Large intestine (tissue), 3 donors: Measurements from ENCODE around the gene AGAP1. TPM values are rescaled to one million over a fixed set of nuclear protein-coding genes. Genes with fewer than 3 reads are reported as not detected.
"Not testable (repeated sequence)": the region's sequence is repeated elsewhere in the genome, so short reads cannot be mapped to it uniquely, and the experiment has no call there.

Experiments used
- DNase-seq, 2 donors: peaks; one replicate each; pipeline versions ENCODE4 v3.0.0 to v3.0.0-alpha.2; 2013
- H3K27ac ChIP-seq: one replicate; pipeline ENCODE4 v1.5.1; 2013; ENCODE audit warnings: low read length
- H3K27me3 ChIP-seq: 2 replicates; pipeline ENCODE4 v1.6.1; 2013; ENCODE audit warnings: low read length; ENCODE audit not compliant: control insufficient read depth, insufficient read depth
- H3K36me3 ChIP-seq: 2 replicates; pipeline ENCODE4 v1.6.1; 2013; ENCODE audit warnings: low read length; ENCODE audit not compliant: control insufficient read depth, insufficient read depth
- H3K4me1 ChIP-seq: one replicate; pipeline ENCODE4 v1.6.1; 2013; ENCODE audit warnings: low read length; ENCODE audit not compliant: control insufficient read depth, insufficient read depth
- H3K4me3 ChIP-seq: one replicate; pipeline ENCODE4 v1.5.1; 2013; ENCODE audit warnings: low read length
- H3K9me3 ChIP-seq: one replicate; pipeline ENCODE4 v1.6.1; 2013; ENCODE audit warnings: mild to moderate bottlenecking, low read depth, low read length, moderate library complexity; ENCODE audit not compliant: control insufficient read depth
- WGBS: methylation state at CpG from one replicate; pipeline ENCODE4 v1.1.5; 2013; ENCODE audit warnings: low lambda C conversion rate; ENCODE audit not compliant: insufficient coverage; 5-methylcytosine and 5-hydroxymethylcytosine counted together
- polyA plus RNA-seq: library from polyadenylated mRNA; unstranded; fragments of 120-200 nt; gene quantifications from one replicate; pipeline ENCODE4 v1.2.1, GENCODE V29; 2013

AGAP1 gene
- polyA plus RNA-seq, 1 donor, result 18.0 TPM

- H3K4me3 ChIP-seq, result no peak overlapping the region
- H3K27ac ChIP-seq, result no peak overlapping the region
- no peaks in the 10 kb centered on the region for H3K27me3 ChIP-seq
- DNase-seq, result no peak
- peaks cover 3% of the 10 kb centered on the region for H3K36me3 ChIP-seq
- H3K4me1 ChIP-seq, result peaks cover 3% of the 10 kb centered on the region
- H3K9me3 ChIP-seq, result no peaks in the 10 kb centered on the region
- 100% methylated on average over 1 of the region's 12 CpGs for WGBS
Observed at GRCh38 chr2:236089271-236090026, 595.6 kb downstream of the AGAP1 start.

- no peak overlapping the region for H3K4me3 ChIP-seq
- H3K27ac ChIP-seq, result no peak overlapping the region
- H3K36me3 ChIP-seq, result peaks cover 3% of the 10 kb centered on the region
- WGBS, result 100% methylated on average over 1 of the region's 9 CpGs
- H3K9me3 ChIP-seq, result no peaks in the 10 kb centered on the region
- DNase-seq, result no peak
- peaks cover 3% of the 10 kb centered on the region for H3K4me1 ChIP-seq
- no peaks in the 10 kb centered on the region for H3K27me3 ChIP-seq
Observed at GRCh38 chr2:236090027-236090382, 596.2 kb downstream of the AGAP1 start.

DNA sequence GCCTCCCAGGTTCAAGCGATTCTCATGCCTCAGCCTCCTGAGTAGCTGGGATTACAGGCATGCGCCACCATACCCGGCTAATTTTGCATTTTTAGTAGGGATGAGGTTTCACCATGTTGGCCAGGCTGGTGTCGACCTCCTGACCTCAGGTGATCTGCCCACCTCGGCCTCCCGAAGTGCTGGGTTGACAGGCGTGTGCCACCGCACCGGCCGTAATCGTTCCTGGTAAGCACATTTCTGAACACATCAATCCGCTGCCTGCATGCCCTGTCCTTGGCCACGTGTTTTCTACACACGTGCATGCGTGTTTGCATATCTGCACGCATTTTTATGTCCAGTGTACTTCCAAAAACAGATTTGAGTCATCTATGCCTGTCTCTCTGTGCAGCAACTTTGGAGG lies 597.0 kb downstream of the AGAP1 start:
- not testable (repeated sequence) for H3K4me1 ChIP-seq, H3K9me3 ChIP-seq, H3K4me3 ChIP-seq, H3K27ac ChIP-seq, DNase-seq, H3K36me3 ChIP-seq, H3K27me3 ChIP-seq
- no CpG with 5 or more reads among the region's 16 CpGs for WGBS

GRCh38 chr2:236092714-236093113 lies 598.9 kb downstream of the AGAP1 start:
- no peaks in the 10 kb centered on the region for H3K9me3 ChIP-seq
- no CpG with 5 or more reads among the region's 4 CpGs for WGBS
- peaks cover 3% of the 10 kb centered on the region for H3K36me3 ChIP-seq
- H3K4me3 ChIP-seq, result no peak overlapping the region
- H3K4me1 ChIP-seq, result no peaks in the 10 kb centered on the region
- H3K27ac ChIP-seq, result no peak overlapping the region
- DNase-seq, result no peak
- H3K27me3 ChIP-seq, result no peaks in the 10 kb centered on the region

DNA sequence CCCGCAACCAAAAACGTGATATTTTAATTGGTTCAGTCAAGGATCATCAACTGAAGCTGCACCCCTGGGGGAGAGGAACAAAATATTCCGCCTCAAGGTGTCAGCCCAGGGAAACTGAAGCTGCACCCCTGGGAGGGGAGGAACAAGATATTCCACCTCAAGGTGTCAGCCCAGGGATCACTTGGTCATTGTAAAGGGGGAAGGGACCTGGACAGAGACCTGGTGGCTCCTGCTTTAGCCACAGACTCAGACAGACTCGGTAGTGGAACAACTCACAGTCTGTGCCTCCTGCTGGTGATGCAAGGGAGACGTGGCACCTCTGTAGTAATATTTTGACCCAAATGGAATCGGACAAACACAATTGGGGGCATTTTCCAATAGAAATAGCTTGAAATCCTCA lies 599.3 kb downstream of the AGAP1 start:
- WGBS, result 90% methylated on average over 2 of the region's 6 CpGs
- DNase-seq, result no peak
- Histone ChIP-seq H3K4me1 (no peaks in the 10 kb centered on the region), H3K9me3 (no peaks in the 10 kb centered on the region), H3K4me3 (no peak overlapping the region), H3K27me3 (no peaks in the 10 kb centered on the region), H3K27ac (no peak overlapping the region), H3K36me3 (peaks cover 3% of the 10 kb centered on the region)

DNA sequence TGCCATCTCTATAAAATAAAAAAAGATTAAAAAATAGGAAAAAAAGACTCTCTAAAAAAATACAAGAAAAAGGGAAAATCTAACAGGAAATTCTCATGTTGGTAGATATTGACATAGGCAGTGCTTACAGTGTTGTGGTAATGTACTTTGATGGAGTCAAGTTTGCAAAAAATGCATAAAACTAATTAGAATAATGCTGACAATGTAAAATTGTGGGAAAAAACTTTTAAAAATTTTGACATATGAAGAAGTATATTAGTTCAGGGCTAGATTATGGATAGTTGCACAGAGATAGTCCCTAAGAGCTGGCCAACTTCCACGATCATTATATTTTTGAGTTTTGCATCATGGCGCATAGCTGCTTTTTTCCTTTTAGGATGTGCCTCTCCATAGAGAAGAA lies 601.7 kb downstream of the AGAP1 start:
- no peak for DNase-seq
- WGBS, result 100% methylated on average over 1 of the region's 2 CpGs

GRCh38 chr2:236101311-236101950 lies 607.6 kb downstream of the AGAP1 start:
- Histone ChIP-seq H3K9me3 (no peaks in the 10 kb centered on the region), H3K4me3 (no peak overlapping the region), H3K27me3 (no peaks in the 10 kb centered on the region), H3K36me3 (peaks cover 4% of the 10 kb centered on the region), H3K4me1 (no peaks in the 10 kb centered on the region), H3K27ac (no peak overlapping the region)
- whole genome bisulfite sequencing, result 96% methylated on average over 4 of the region's 29 CpGs
- DNase-seq, result no peak

More for the DNA sequence above, 601.7 kb downstream of the AGAP1 start:
- no peak overlapping the region for H3K4me3 ChIP-seq
- H3K4me1 ChIP-seq, result no peaks in the 10 kb centered on the region
- H3K9me3 ChIP-seq, result no peaks in the 10 kb centered on the region
- H3K36me3 ChIP-seq, result no peaks in the 10 kb centered on the region
- H3K27me3 ChIP-seq, result no peaks in the 10 kb centered on the region
- no peak overlapping the region for H3K27ac ChIP-seq

- no peaks in the 10 kb centered on the region for H3K4me1 ChIP-seq
- WGBS, result no CpG with 5 or more reads among the region's 10 CpGs
Observed at GRCh38 chr2:236102971-236103370, 609.1 kb downstream of the AGAP1 start.

DNA sequence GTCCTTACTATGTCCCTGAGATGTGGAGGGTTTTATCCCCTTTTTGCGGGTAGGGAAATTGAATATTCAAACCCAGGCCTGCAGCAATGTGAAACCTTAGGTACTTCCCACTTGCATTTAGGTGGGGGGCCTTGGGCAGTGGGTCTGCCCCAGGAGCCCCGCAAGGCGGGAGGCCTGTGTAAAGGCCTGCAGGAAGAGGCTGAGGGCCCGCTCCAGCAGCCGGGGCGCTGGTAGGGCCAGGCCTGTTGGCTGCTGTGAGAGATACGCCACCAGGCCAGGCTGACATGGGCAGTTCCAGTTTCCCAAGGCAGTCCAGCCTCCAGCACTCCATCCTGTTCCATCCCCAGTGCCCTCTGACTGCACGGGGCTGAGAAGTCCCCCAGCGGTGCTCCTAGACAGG lies 610.1 kb downstream of the AGAP1 start:
- Histone ChIP-seq H3K27ac (no peak overlapping the region), H3K36me3 (peaks cover 4% of the 10 kb centered on the region), H3K4me1 (no peaks in the 10 kb centered on the region), H3K27me3 (no peaks in the 10 kb centered on the region), H3K9me3 (no peaks in the 10 kb centered on the region), H3K4me3 (no peak overlapping the region)
- no peak for DNase-seq
- no CpG with 5 or more reads among the region's 9 CpGs for WGBS

More at GRCh38 chr2:236102971-236103370, 609.1 kb downstream of the AGAP1 start:
- no peaks in the 10 kb centered on the region for H3K9me3 ChIP-seq
- no peak for DNase-seq
- H3K36me3 ChIP-seq, result peaks cover 4% of the 10 kb centered on the region
- no peaks in the 10 kb centered on the region for H3K27me3 ChIP-seq
- no peak overlapping the region for H3K27ac ChIP-seq
- H3K4me3 ChIP-seq, result no peak overlapping the region

GRCh38 chr2:236105955-236106607 lies 612.2 kb downstream of the AGAP1 start:
- no peaks in the 10 kb centered on the region for H3K9me3 ChIP-seq
- no peaks in the 10 kb centered on the region for H3K4me1 ChIP-seq
- no peaks in the 10 kb centered on the region for H3K27me3 ChIP-seq
- peaks cover 4% of the 10 kb centered on the region for H3K36me3 ChIP-seq
- no peak for DNase-seq
- H3K27ac ChIP-seq, result no peak overlapping the region
- WGBS, result no CpG with 5 or more reads among the region's 16 CpGs
- H3K4me3 ChIP-seq, result no peak overlapping the region
